Tibial nerve (tissue), 4 donors: Measurements from ENCODE around the gene GRID1. TPM values are rescaled to one million over a fixed set of nuclear protein-coding genes. Genes with fewer than 3 reads are reported as not detected.
"Not testable (repeated sequence)": the region's sequence is repeated elsewhere in the genome, so short reads cannot be mapped to it uniquely, and the experiment has no call there.

Experiments
- DNase-seq, 2 donors: peaks; one replicate each; pipeline ENCODE4 v3.0.0-alpha.2; 2019; ENCODE audit warnings: low spot score in 2 of 2
- H3K27ac ChIP-seq, 4 donors: fragments of 200-600 bp; sonication (generic) in 3 of 4; one replicate each; pipeline ENCODE4 v1.5.1; 2017 to 2019; ENCODE audit warnings: mild to moderate bottlenecking in 1 of 4
- H3K27me3 ChIP-seq, 2 donors: fragments of 200-600 bp; sonication (generic) in 1 of 2; one replicate each; pipeline versions ENCODE4 v1.5.1 to v1.6.0; 2017 to 2019
- H3K36me3 ChIP-seq, 3 donors: fragments of 200-600 bp; sonication (generic); one replicate each; pipeline ENCODE4 v1.5.1; 2018 to 2019
- H3K4me1 ChIP-seq, 4 donors: fragments of 200-600 bp; sonication (generic) in 3 of 4; one replicate each; pipeline ENCODE4 v1.5.1; 2017 to 2019
- H3K4me3 ChIP-seq, 4 donors: fragments of 200-600 bp; sonication (generic) in 3 of 4; one replicate each; pipeline ENCODE4 v1.5.1; 2017 to 2019; ENCODE audit warnings: mild to moderate bottlenecking in 1 of 4, moderate library complexity in 1 of 4
- H3K9me3 ChIP-seq, 4 donors: fragments of 200-600 bp; sonication (generic) in 3 of 4; one replicate each; pipeline ENCODE4 v1.5.1; 2017 to 2019
- CTCF ChIP-seq, 5 experiments: fragments of 200-600 bp in 3 of 5; fragments of 450-650 bp in 2 of 5; sonication (generic) in 3 of 5; IDR thresholded peaks; one replicate each; pipeline ENCODE4 v1.5.1; 2016 to 2019; ENCODE audit warnings: antibody characterized with exemption in 5 of 5, mild to moderate bottlenecking in 3 of 5, moderate library complexity in 2 of 5
- EP300 ChIP-seq, 2 donors: sonication (generic); formaldehyde crosslinking; IDR thresholded peaks; one replicate each; pipeline ENCODE4 v1.6.1; 2017; ENCODE audit warnings: antibody characterized with exemption in 2 of 2, mild to moderate bottlenecking in 1 of 2
- POLR2A ChIP-seq, 2 donors: fragments of 450-650 bp; IDR thresholded peaks; one replicate each; pipeline ENCODE4 v1.6.1; 2017; ENCODE audit warnings: antibody characterized with exemption in 2 of 2, mild to moderate bottlenecking in 2 of 2, moderate library complexity in 2 of 2
- WGBS, 2 donors: methylation state at CpG; one replicate each; pipeline ENCODE4 v1.1.5; 2018; 5-methylcytosine and 5-hydroxymethylcytosine counted together
- total RNA-seq, 4 donors: library from RNA; depleted of rRNA; stranded (reverse); fragments of >200 nt; gene quantifications; one replicate each; pipeline ENCODE4 v1.1.0, GENCODE V29; 2016

Gene GRID1
- total RNA-seq, 4 donors from 2014 or later = 7.7 to 16.3 (median 10.5) TPM

- no peaks in the 10 kb centered on the region for H3K27me3 ChIP-seq
- no peaks in the 10 kb centered on the region for H3K9me3 ChIP-seq
- no peaks in the 10 kb centered on the region for H3K4me1 ChIP-seq
- no peak overlapping the region for H3K4me3 ChIP-seq
- H3K36me3 ChIP-seq = no peaks in the 10 kb centered on the region
- WGBS, 2 donors = 76 to 80% methylated on average over 9 of the region's 9 CpGs
- no peak for TF ChIP-seq CTCF (IDR thresholded peaks at IDR 0.05)
- TF ChIP-seq POLR2A (IDR thresholded peaks at IDR 0.05) = no peak
- TF ChIP-seq EP300 (IDR thresholded peaks at IDR 0.05) = no peak
- DNase-seq = no peak
- no peak overlapping the region for H3K27ac ChIP-seq
Observed at GRCh38 chr10:86077871-86078638, 288.5 kb downstream of the GRID1 start.

GRCh38 chr10:86077271-86077670 lies 289.3 kb downstream of the GRID1 start:
- Histone ChIP-seq H3K4me1 (no peaks in the 10 kb centered on the region), H3K27me3 (no peaks in the 10 kb centered on the region), H3K4me3 (no peak overlapping the region), H3K9me3 (no peaks in the 10 kb centered on the region), H3K36me3 (no peaks in the 10 kb centered on the region), H3K27ac (no peak overlapping the region)
- no peak for DNase-seq
- 88 to 90% methylated on average over 6 of the region's 6 CpGs for WGBS, 2 donors
- TF ChIP-seq EP300 (IDR thresholded peaks at IDR 0.05) (no peak), CTCF (IDR thresholded peaks at IDR 0.05) (no peak), POLR2A (IDR thresholded peaks at IDR 0.05) (no peak)

GRCh38 chr10:86076497-86076896 lies 290.1 kb downstream of the GRID1 start:
- DNase-seq, H3K36me3 ChIP-seq, H3K4me1 ChIP-seq, H3K27me3 ChIP-seq, H3K9me3 ChIP-seq, H3K27ac ChIP-seq, H3K4me3 ChIP-seq: not testable (repeated sequence)
- WGBS, 2 donors = 85 to 86% methylated on average over 4 of the region's 4 CpGs

- no peak overlapping the region for H3K4me3 ChIP-seq
- 92 to 93% methylated on average over 3 of the region's 3 CpGs for WGBS, 2 donors
- H3K27ac ChIP-seq = no peak overlapping the region
- no peaks in the 10 kb centered on the region for H3K4me1 ChIP-seq
- H3K27me3 ChIP-seq = no peaks in the 10 kb centered on the region
- no peak for TF ChIP-seq POLR2A (IDR thresholded peaks at IDR 0.05)
- TF ChIP-seq CTCF (IDR thresholded peaks at IDR 0.05) = no peak
- TF ChIP-seq EP300 (IDR thresholded peaks at IDR 0.05) = no peak
- H3K36me3 ChIP-seq = no peaks in the 10 kb centered on the region
- no peak for DNase-seq
- H3K9me3 ChIP-seq = no peaks in the 10 kb centered on the region
Observed at GRCh38 chr10:86075512-86075911, 291.1 kb downstream of the GRID1 start.

- Histone ChIP-seq H3K27ac (no peak overlapping the region), H3K27me3 (no peaks in the 10 kb centered on the region), H3K4me1 (no peaks in the 10 kb centered on the region), H3K9me3 (no peaks in the 10 kb centered on the region), H3K36me3 (no peaks in the 10 kb centered on the region), H3K4me3 (no peak overlapping the region)
- DNase-seq = no peak
- 71 to 83% methylated on average over 5 of the region's 5 CpGs for WGBS, 2 donors
- TF ChIP-seq CTCF (IDR thresholded peaks at IDR 0.05) (no peak), POLR2A (IDR thresholded peaks at IDR 0.05) (no peak), EP300 (IDR thresholded peaks at IDR 0.05) (no peak)
Observed at GRCh38 chr10:86074294-86074693, 292.3 kb downstream of the GRID1 start.
